ENCODE results near the gene COL4A1. TPM values are rescaled to one million over a fixed set of nuclear protein-coding genes. Genes with fewer than 3 reads are reported as not detected.

Gene COL4A1
- total RNA-seq, 1 donor from 2014 or later: not detected

GRCh38 chr13:110347088-110347487, 40.1 kb upstream of the COL4A1 start:
- intact Hi-C loops (cut with micrococcal nuclease): no loop called here
- H3K36me3 Mint-ChIP-seq (ENCODE audit: low read depth): no peaks in the 10 kb centered on the region
- no peaks in the 10 kb centered on the region for H3K9me3 Mint-ChIP-seq
- DNase-seq: no peak
- peaks cover 19% of the 10 kb centered on the region for H3K27me3 Mint-ChIP-seq
- H3K4me1 Mint-ChIP-seq: no peaks in the 10 kb centered on the region
- H3K4me3 Mint-ChIP-seq: no peak overlapping the region
- H3K27ac Mint-ChIP-seq: no peak overlapping the region

GRCh38 chr13:110346661-110347067, 39.7 kb upstream of the COL4A1 start:
- no peaks in the 10 kb centered on the region for H3K36me3 Mint-ChIP-seq (ENCODE audit: low read depth)
- no peaks in the 10 kb centered on the region for H3K9me3 Mint-ChIP-seq
- intact Hi-C loops (cut with micrococcal nuclease): no loop called here
- peaks cover under 1% of the 10 kb centered on the region for H3K4me1 Mint-ChIP-seq
- H3K27ac Mint-ChIP-seq: no peak overlapping the region
- no peak for DNase-seq
- no peak overlapping the region for H3K4me3 Mint-ChIP-seq
- peaks cover 22% of the 10 kb centered on the region for H3K27me3 Mint-ChIP-seq

- Mint-ChIP-seq H3K4me3 (no peak overlapping the region), H3K36me3 (ENCODE audit: low read depth) (no peaks in the 10 kb centered on the region), H3K4me1 (peaks cover 10% of the 10 kb centered on the region), H3K27me3 (peaks cover 25% of the 10 kb centered on the region), H3K9me3 (no peaks in the 10 kb centered on the region), H3K27ac (no peak overlapping the region)
- intact Hi-C loops (cut with micrococcal nuclease): no loop called here
- DNase-seq: no peak
These were observed 38.7 kb upstream of the COL4A1 start for GRCh38 chr13:110345701-110346100.

GRCh38 chr13:110345266-110345665, 38.3 kb upstream of the COL4A1 start:
- Mint-ChIP-seq H3K4me3 (no peak overlapping the region), H3K36me3 (ENCODE audit: low read depth) (no peaks in the 10 kb centered on the region), H3K27me3 (peaks cover 24% of the 10 kb centered on the region), H3K27ac (no peak overlapping the region), H3K9me3 (no peaks in the 10 kb centered on the region), H3K4me1 (peaks cover 15% of the 10 kb centered on the region)
- intact Hi-C loops (cut with micrococcal nuclease): no loop called here
- DNase-seq: no peak

- DNase-seq: no peak
- H3K4me1 Mint-ChIP-seq: peaks cover 16% of the 10 kb centered on the region
- H3K9me3 Mint-ChIP-seq: no peaks in the 10 kb centered on the region
- intact Hi-C loops (cut with micrococcal nuclease): no loop called here
- H3K27ac Mint-ChIP-seq: no peak overlapping the region
- no peak overlapping the region for H3K4me3 Mint-ChIP-seq
- H3K36me3 Mint-ChIP-seq (ENCODE audit: low read depth): no peaks in the 10 kb centered on the region
- H3K27me3 Mint-ChIP-seq: peaks cover 23% of the 10 kb centered on the region
These were observed 37.4 kb upstream of the COL4A1 start for GRCh38 chr13:110344320-110344719.

GRCh38 chr13:110343241-110343865, 36.4 kb upstream of the COL4A1 start:
- H3K4me3 Mint-ChIP-seq: no peak overlapping the region
- no peaks in the 10 kb centered on the region for H3K9me3 Mint-ChIP-seq
- no peaks in the 10 kb centered on the region for H3K36me3 Mint-ChIP-seq (ENCODE audit: low read depth)
- H3K27me3 Mint-ChIP-seq: peaks cover 26% of the 10 kb centered on the region
- peaks cover 16% of the 10 kb centered on the region for H3K4me1 Mint-ChIP-seq
- DNase-seq: no peak
- H3K27ac Mint-ChIP-seq: no peak overlapping the region
- intact Hi-C loops (cut with micrococcal nuclease): no loop called here

GRCh38 chr13:110342474-110342873, 35.5 kb upstream of the COL4A1 start:
- Mint-ChIP-seq H3K4me3 (no peak overlapping the region), H3K9me3 (no peaks in the 10 kb centered on the region), H3K27ac (no peak overlapping the region), H3K27me3 (peaks cover 27% of the 10 kb centered on the region), H3K4me1 (peaks cover 16% of the 10 kb centered on the region), H3K36me3 (ENCODE audit: low read depth) (no peaks in the 10 kb centered on the region)
- intact Hi-C loops (cut with micrococcal nuclease): no loop called here
- no peak for DNase-seq

- peaks cover 16% of the 10 kb centered on the region for H3K4me1 Mint-ChIP-seq
- no peaks in the 10 kb centered on the region for H3K9me3 Mint-ChIP-seq
- H3K4me3 Mint-ChIP-seq: no peak overlapping the region
- H3K27me3 Mint-ChIP-seq: peaks cover 27% of the 10 kb centered on the region
- intact Hi-C loops (cut with micrococcal nuclease): no loop called here
- H3K36me3 Mint-ChIP-seq (ENCODE audit: low read depth): no peaks in the 10 kb centered on the region
- H3K27ac Mint-ChIP-seq: no peak overlapping the region
- DNase-seq: peak; percentile 54
These were observed 34.7 kb upstream of the COL4A1 start for GRCh38 chr13:110341445-110342244.

GRCh38 chr13:110340812-110341444, 34.0 kb upstream of the COL4A1 start:
- Mint-ChIP-seq H3K4me3 (peak overlapping the region; percentile 47), H3K27ac (no peak overlapping the region), H3K4me1 (peaks cover 16% of the 10 kb centered on the region), H3K36me3 (ENCODE audit: low read depth) (no peaks in the 10 kb centered on the region), H3K9me3 (no peaks in the 10 kb centered on the region), H3K27me3 (peaks cover 27% of the 10 kb centered on the region)
- peak; percentile 81 for DNase-seq
- intact Hi-C loops (cut with micrococcal nuclease): no loop called here

- Mint-ChIP-seq H3K4me1 (peaks cover 16% of the 10 kb centered on the region), H3K27me3 (peaks cover 27% of the 10 kb centered on the region), H3K4me3 (peak overlapping the region; percentile 47), H3K9me3 (peaks cover 3% of the 10 kb centered on the region), H3K36me3 (ENCODE audit: low read depth) (no peaks in the 10 kb centered on the region), H3K27ac (no peak overlapping the region)
- DNase-seq: no peak
- intact Hi-C loops (cut with micrococcal nuclease): no loop called here
These were observed 33.1 kb upstream of the COL4A1 start for GRCh38 chr13:110339975-110340550.

- Mint-ChIP-seq H3K27ac (no peak overlapping the region), H3K36me3 (ENCODE audit: low read depth) (no peaks in the 10 kb centered on the region), H3K9me3 (peaks cover 6% of the 10 kb centered on the region), H3K4me3 (no peak overlapping the region), H3K27me3 (peaks cover 27% of the 10 kb centered on the region), H3K4me1 (peaks cover 16% of the 10 kb centered on the region)
- no peak for DNase-seq
- intact Hi-C loops (cut with micrococcal nuclease): no loop called here
These were observed 32.3 kb upstream of the COL4A1 start for GRCh38 chr13:110339263-110339662.

GRCh38 chr13:110338441-110339101, 31.6 kb upstream of the COL4A1 start:
- Mint-ChIP-seq H3K27ac (no peak overlapping the region), H3K9me3 (peaks cover 6% of the 10 kb centered on the region), H3K27me3 (peaks cover 23% of the 10 kb centered on the region), H3K36me3 (ENCODE audit: low read depth) (no peaks in the 10 kb centered on the region), H3K4me1 (peaks cover 16% of the 10 kb centered on the region), H3K4me3 (no peak overlapping the region)
- DNase-seq: no peak
- intact Hi-C loops (cut with micrococcal nuclease): no loop called here

- Mint-ChIP-seq H3K36me3 (ENCODE audit: low read depth) (no peaks in the 10 kb centered on the region), H3K4me1 (peaks cover 16% of the 10 kb centered on the region), H3K4me3 (no peak overlapping the region), H3K27ac (no peak overlapping the region), H3K27me3 (peaks cover 19% of the 10 kb centered on the region), H3K9me3 (peaks cover 6% of the 10 kb centered on the region)
- no peak for DNase-seq
- intact Hi-C loops (cut with micrococcal nuclease): no loop called here
These were observed 30.3 kb upstream of the COL4A1 start for GRCh38 chr13:110337247-110337646.
